GM12875 (cell line): ENCODE data around the gene SNX13.

Experiments used
- H3K4me3 ChIP-seq: one replicate; pipeline ENCODE4 v1.5.1; 2011; ENCODE audit warnings: low read depth, low read length, control low read depth
- TF ChIP-seq, protein P1 (sequence below): IDR thresholded peaks from 2 replicates; pipeline ENCODE4 v1.5.1; 2011; ENCODE audit warnings: low read depth, mild to moderate bottlenecking, control low read depth, inconsistent platforms, low read length, moderate library complexity, borderline replicate concordance; ENCODE audit not compliant: insufficient read depth

SNX13 gene

DNA sequence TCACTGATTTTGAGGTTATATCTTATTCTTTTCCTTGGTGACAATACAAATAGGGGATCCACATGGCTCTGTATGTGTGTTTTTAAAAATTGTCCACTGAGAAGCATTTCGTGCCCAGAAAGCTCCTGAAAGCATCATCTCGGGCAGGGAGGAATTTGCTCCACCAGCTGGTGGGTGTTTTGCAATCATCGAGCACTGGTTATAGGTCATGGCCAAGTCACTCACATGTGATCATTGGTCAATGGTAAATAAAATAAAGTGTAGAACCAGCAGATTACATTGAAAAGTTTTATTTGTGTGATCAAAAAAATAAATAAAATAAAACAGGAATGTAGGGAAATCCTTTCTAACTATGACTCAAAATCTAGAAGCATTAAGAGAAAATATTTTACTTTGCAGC lies 23.0 kb upstream of the SNX13 start:
- H3K4me3 ChIP-seq: no peak overlapping the region
- TF ChIP-seq, protein P1, sequence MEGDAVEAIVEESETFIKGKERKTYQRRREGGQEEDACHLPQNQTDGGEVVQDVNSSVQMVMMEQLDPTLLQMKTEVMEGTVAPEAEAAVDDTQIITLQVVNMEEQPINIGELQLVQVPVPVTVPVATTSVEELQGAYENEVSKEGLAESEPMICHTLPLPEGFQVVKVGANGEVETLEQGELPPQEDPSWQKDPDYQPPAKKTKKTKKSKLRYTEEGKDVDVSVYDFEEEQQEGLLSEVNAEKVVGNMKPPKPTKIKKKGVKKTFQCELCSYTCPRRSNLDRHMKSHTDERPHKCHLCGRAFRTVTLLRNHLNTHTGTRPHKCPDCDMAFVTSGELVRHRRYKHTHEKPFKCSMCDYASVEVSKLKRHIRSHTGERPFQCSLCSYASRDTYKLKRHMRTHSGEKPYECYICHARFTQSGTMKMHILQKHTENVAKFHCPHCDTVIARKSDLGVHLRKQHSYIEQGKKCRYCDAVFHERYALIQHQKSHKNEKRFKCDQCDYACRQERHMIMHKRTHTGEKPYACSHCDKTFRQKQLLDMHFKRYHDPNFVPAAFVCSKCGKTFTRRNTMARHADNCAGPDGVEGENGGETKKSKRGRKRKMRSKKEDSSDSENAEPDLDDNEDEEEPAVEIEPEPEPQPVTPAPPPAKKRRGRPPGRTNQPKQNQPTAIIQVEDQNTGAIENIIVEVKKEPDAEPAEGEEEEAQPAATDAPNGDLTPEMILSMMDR: no peak

DNA sequence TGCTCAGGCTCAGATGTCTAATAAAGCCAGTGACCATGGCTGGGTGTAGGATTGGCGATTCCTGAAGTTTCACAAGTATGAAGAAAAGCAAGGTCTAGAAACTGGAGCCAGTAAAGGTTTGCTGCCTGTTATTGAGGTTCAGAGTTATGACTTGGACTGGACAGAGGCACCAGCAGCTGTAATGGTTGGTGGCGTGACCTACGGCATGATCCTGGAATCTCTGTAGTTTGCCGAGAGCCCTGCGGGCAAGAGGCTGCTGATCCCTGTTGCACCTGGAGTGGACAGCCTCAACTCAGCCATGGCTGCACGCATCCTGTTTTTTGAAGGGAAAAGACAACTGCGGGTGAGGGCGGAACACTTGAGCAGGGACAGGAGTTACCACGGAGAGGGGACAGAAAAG lies 22.4 kb upstream of the SNX13 start:
- TF ChIP-seq, protein P1: no peak
- no peak overlapping the region for H3K4me3 ChIP-seq

DNA sequence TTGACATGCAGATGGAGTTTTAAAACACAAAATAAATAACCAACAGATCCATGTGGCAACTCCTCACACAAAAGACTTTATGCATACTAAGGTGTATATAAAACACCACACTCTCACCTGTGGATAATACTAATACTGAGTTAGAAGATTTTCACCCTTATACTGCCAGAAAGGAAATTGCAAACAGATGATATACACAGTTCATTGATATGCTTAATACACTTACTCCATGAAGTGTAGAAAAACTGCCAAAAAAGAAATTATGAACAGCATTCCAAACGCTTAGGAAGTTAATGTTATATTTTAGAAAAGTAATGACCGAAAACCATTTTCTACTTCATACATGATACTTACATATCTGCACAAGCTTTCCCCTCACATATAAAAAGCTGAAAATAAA lies 17.6 kb upstream of the SNX13 start:
- TF ChIP-seq, protein P1: no peak
- H3K4me3 ChIP-seq: no peak overlapping the region

DNA sequence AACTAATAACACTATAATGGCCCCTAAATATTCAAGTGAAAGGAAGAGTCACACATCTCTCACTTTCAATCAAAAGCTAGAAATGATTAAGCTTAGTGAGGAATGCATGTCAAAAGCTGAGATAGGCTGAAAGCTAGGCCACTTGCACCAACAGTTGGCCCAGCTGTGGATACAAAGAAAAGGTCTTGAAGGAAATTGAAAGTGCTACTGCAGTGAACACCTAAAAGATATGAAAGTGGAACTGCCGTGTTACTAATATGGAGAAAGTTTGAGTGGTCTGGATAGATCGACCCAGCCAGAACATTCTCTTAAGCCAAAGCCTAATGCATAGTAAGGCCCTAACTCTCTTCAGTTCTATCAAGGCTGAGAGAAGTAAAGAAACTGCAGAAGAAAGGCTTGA lies 12.1 kb upstream of the SNX13 start:
- H3K4me3 ChIP-seq: no peak overlapping the region
- TF ChIP-seq, protein P1: no peak

DNA sequence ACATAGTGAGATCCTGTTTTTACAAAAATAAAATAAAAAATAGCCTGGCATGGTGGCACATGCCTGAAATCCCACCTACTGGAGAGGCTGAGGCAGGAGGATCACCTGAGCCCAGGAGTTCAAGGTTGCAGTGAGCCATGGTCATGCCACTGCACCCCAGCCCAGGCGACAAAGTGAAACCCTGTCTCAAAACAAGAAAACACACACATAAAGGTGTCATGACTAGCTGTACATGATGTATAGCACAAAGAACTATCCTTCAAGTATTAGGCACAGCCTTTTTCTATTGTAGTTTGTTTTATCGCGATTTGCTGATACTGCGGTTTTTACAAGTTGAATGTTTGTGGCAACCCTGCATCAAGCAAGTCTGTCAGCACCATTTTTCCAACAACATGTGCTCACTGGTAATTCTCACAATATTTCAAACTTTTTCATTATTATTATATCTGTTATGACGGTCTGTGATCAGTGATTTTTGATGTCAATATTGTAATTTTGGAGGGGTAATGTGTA lies 11.5 kb upstream of the SNX13 start:
- no peak overlapping the region for H3K4me3 ChIP-seq
- TF ChIP-seq, protein P1: no peak

DNA sequence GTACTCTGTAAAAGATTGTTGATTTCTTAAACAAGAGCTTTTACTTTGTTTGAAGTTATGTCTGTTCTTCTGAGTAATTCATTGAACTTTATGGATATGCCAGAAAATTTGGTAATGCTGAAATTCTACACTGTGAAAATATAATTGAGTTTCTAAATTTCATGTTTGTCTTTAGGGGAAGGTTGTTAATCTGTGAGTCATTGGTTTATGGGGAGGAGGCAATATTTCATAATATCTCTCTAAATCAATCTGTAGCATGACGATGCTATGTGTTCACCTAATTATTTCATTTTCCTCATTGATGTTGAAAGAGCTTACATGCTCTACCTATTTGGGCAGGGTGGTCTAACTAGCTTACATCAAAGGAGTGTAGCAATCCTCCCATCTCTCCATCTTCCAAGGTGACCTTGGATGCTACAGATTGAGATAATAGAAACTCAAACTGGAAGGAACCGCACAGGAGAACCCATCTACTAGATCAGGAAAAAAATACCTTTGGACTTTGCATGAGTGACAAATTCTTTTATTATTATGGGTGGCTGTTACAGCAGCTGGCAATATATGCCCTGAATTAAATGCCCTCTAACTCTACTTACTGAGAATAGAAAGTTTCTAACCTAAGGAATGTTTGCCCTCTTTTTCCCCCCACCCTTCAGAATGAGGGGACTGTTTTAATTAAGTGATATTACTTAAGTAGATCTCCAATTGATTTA lies 8.4 kb upstream of the SNX13 start:
- TF ChIP-seq, protein P1: no peak
- H3K4me3 ChIP-seq: no peak overlapping the region

DNA sequence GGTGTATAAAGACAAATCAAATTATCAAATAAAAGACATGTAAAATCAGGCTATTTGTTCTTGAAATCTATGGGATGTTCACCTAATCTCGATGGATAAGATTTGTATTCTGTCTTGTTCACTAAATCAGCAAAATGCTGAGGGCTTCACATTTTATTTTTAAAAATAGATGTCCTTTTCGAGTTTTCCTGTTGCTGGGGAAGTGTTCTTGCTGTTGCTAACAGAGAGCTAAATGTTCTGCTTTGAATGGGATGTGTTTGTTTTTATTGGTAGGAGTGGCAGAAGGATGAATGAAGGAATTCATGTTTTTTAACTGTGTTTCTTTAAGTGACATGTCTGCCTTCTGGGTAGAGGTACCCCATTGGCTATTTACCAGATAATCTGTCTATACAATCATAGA lies 7.3 kb upstream of the SNX13 start:
- no peak overlapping the region for H3K4me3 ChIP-seq
- TF ChIP-seq, protein P1: no peak
